ENCODE measurements around the gene TANK.
A peak's percentile ranks its signal among the peaks of the same experiment; 100 is the strongest.

TANK gene

DNA sequence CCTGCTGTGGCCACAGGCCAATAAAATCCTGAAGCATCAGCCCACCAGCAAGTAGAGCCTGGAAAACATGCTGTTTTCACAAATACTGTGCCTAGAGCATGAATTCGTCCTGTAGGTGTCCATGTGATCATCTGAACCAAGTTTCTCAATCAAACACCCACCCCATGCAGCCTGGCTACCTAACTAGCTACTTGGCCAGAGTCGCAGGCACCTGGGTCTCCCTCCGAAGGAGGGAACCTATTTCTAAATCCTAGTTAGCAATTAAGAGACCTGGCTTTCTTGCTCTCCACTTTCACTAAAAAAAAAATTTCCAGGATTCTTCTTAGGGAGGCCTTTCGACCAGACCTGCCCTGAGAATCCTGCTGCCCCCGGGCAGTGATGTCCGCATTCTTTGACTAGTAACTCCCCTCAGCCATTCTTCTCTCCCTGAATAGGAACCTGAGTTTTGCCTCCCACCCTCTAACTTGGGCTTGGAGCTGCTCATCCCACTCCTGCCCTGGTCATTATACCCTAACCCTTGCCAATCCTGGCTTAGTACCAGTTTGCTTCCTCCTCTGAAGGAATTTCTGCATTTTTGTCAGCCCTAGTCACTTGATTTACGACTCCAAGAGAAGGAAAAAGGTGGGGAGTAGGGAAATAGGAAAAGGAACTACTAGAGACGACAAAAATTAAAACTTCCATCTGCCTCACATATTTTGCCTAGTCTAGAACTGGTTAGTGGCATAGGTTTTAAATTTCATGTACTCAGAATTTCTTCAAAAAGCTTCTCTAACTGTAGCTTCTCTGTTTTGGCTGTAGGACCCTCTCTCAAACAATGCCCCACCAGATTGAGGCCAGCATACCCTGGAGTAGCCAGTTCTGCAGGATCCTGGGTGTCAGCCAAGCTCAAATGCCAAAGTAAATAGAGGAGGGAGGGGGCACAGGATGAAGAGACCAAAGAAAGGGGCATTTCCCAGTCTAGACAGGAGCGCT lies 25.4 kb upstream of the TANK start:
- Histone ChIP-seq H3K4me3 (ENCODE audit: low read length) (no peak overlapping the region), H3K36me3 (ENCODE audit: control insufficient read depth, insufficient read depth, low read length, severe bottlenecking) (no peaks in the 10 kb centered on the region), H3K4me1 (ENCODE audit: control insufficient read depth, insufficient read depth, low read length) (peaks cover 33% of the 10 kb centered on the region), H3K27me3 (replicated peaks; ENCODE audit: control insufficient read depth, insufficient read depth, low read length) (no peaks in the 10 kb centered on the region), H3K9me3 (ENCODE audit: control insufficient read depth, low read length) (no peaks in the 10 kb centered on the region), H3K9ac (ENCODE audit: low read length) (no peak overlapping the region)
- peak; percentile 41 for DNase-seq (ENCODE audit: low read depth)

DNA sequence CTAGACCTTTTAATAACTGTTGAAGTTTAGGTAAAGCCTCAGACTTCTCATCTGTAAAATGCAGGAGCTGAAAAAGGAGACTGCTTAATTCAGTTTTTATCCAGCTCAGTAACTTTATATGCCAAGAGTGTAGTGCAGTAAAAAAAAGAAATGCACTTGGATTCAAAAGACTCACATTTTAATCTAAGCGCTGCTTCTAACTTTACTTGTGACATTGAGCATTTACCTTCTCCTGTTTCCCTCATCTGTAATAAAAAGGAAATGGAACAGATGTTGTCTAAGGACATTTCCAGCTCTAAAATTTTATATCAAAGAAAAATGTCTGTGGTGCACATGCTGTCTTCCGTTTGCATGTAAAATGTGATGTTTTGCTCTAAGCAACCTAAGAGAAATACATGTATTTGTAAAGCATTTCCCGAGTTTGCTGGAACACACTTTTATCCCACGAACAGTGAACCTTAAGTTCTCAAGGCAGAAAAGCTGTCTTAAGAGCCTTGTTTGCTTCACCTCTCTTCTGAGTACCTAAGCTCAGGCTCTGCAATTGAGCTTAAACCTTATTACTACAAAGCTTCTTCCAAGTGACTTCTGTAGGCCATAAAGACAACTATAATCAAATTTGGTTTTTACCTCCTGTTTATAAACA lies 24.2 kb upstream of the TANK start:
- no peak for DNase-seq (ENCODE audit: low read depth)

DNA sequence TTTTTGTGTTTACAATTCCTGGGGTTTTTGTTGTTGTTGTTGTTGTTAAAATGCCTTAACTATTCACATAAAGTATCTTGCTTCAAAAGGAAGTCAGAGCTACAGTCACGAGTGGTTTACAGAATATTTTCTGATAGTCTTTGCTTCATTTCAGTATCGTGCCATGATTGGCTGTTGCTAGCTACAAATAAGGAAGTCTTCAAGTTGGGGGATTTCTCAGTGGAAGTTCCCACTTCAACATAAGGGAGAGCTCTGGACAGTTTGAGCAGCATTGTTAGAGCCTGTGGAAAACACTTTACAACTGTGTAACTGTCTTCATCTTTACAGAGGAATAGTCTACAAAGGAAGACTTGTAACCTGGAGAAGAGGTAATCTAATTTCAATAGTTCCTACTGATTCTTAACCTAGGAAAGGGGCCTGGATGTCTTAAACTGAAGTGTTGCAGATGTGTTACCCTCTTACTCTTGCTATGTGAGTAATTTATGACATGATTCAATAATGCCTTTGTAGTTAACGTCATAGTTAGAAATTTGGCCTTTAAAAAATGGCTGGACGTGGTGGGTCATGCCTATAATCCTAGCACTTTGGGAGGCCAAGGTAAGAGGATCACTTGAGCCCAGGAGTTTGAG lies 23.4 kb upstream of the TANK start:
- DNase-seq (ENCODE audit: low read depth): no peak
- H3K9me3 ChIP-seq (ENCODE audit: control insufficient read depth, low read length): no peaks in the 10 kb centered on the region
- peaks cover 33% of the 10 kb centered on the region for H3K4me1 ChIP-seq (ENCODE audit: control insufficient read depth, insufficient read depth, low read length)
- H3K9ac ChIP-seq (ENCODE audit: low read length): peak overlapping the region; percentile 48
- H3K27me3 ChIP-seq (replicated peaks; ENCODE audit: control insufficient read depth, insufficient read depth, low read length): no peaks in the 10 kb centered on the region
- H3K4me3 ChIP-seq (ENCODE audit: low read length): peak overlapping the region; percentile 71
- H3K36me3 ChIP-seq (ENCODE audit: control insufficient read depth, insufficient read depth, low read length, severe bottlenecking): no peaks in the 10 kb centered on the region

More for the DNA sequence above, 24.2 kb upstream of the TANK start:
- Histone ChIP-seq H3K4me3 (ENCODE audit: low read length) (peak overlapping the region; percentile 71), H3K36me3 (ENCODE audit: control insufficient read depth, insufficient read depth, low read length, severe bottlenecking) (no peaks in the 10 kb centered on the region), H3K9ac (ENCODE audit: low read length) (peak overlapping the region; percentile 26), H3K4me1 (ENCODE audit: control insufficient read depth, insufficient read depth, low read length) (peaks cover 33% of the 10 kb centered on the region), H3K27me3 (replicated peaks; ENCODE audit: control insufficient read depth, insufficient read depth, low read length) (no peaks in the 10 kb centered on the region), H3K9me3 (ENCODE audit: control insufficient read depth, low read length) (no peaks in the 10 kb centered on the region)

DNA sequence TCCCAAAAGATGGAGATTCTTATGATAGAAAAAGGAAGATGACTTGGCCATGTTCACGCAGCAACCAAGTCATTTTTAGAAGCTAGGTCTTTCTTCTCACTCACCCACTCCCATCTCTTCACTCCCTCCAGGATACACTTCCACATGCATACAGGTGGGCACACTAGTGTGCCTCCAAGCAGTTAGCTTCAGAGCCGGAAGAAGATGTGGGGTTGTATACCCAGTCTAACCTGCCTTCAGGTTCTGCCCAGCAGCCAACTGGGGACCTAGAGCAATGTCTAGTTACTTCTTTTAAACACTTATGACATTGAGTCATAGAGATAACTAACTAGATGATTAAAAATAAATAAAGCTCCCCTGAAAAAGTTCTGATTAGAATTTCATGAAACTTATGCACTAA lies 21.8 kb upstream of the TANK start:
- no peaks in the 10 kb centered on the region for H3K27me3 ChIP-seq (replicated peaks; ENCODE audit: control insufficient read depth, insufficient read depth, low read length)
- no peak overlapping the region for H3K9ac ChIP-seq (ENCODE audit: low read length)
- H3K4me3 ChIP-seq (ENCODE audit: low read length): no peak overlapping the region
- DNase-seq (ENCODE audit: low read depth): no peak
- no peaks in the 10 kb centered on the region for H3K36me3 ChIP-seq (ENCODE audit: control insufficient read depth, insufficient read depth, low read length, severe bottlenecking)
- peaks cover 33% of the 10 kb centered on the region for H3K4me1 ChIP-seq (ENCODE audit: control insufficient read depth, insufficient read depth, low read length)
- H3K9me3 ChIP-seq (ENCODE audit: control insufficient read depth, low read length): no peaks in the 10 kb centered on the region

DNA sequence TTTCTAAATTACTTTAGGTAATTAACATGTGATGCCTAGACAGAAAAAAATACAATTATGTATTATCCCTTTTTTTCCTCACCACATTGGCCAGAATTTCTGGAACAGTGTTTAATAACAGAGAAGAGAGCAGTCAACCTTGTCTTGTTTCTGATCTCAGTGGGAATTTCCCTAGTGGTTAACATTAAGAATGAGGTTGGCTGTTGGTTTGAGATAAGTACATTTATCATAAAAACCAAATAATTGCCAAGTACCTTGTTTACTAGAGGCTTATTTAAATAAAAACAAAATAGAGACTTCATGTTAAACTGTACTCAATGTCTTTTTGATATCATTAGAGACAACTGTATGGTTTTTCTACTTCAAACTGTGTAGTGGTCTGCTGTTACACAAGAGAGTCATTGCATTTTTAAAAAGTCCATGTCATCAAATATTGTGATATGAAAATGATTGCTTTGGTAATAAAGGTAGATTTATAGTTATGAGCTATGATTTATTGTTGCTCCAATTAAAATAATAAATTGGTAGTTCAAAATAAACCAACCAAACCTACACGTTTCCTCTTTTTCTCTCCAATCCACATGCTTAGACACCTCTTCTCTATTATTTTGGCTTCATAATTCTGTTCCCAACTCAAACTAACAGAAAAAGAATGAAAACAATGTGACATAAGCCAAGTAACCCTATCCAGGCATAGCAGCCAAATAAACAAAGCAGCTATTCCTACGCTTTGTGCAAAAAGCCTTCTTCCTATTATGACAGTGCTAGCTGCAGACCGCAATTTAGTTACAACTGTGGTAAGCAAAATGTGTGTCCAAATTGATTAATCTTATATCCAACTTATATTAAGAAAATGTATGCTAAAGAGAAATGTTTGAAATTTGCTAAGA lies 20.9 kb upstream of the TANK start:
- Histone ChIP-seq H3K9ac (ENCODE audit: low read length) (peak overlapping the region; percentile 50), H3K4me3 (ENCODE audit: low read length) (peak overlapping the region; percentile 66), H3K9me3 (ENCODE audit: control insufficient read depth, low read length) (no peaks in the 10 kb centered on the region), H3K4me1 (ENCODE audit: control insufficient read depth, insufficient read depth, low read length) (peaks cover 33% of the 10 kb centered on the region), H3K36me3 (ENCODE audit: control insufficient read depth, insufficient read depth, low read length, severe bottlenecking) (no peaks in the 10 kb centered on the region), H3K27me3 (replicated peaks; ENCODE audit: control insufficient read depth, insufficient read depth, low read length) (no peaks in the 10 kb centered on the region)
- DNase-seq (ENCODE audit: low read depth): peak; percentile 80

DNA sequence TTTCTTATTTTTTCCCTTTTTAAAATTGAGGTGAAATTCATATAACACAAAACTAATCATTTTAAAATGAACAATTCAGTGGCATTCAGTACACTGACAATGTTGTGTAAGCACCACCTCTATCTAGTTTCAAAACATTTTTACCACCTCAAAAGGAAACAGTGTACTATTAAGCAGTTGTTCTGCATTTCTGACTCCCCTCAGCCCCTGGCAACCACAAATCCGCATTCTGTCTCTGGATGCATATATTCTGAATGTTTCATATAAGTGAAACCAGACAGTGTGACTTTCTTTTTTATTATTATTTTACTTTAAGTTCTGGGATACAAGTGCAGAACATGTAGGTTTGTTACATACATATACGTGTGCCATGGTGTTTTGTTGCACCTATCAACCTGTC lies 19.2 kb upstream of the TANK start:
- Histone ChIP-seq H3K36me3 (ENCODE audit: control insufficient read depth, insufficient read depth, low read length, severe bottlenecking) (no peaks in the 10 kb centered on the region), H3K27me3 (replicated peaks; ENCODE audit: control insufficient read depth, insufficient read depth, low read length) (no peaks in the 10 kb centered on the region)
- DNase-seq (ENCODE audit: low read depth): no peak

DNA sequence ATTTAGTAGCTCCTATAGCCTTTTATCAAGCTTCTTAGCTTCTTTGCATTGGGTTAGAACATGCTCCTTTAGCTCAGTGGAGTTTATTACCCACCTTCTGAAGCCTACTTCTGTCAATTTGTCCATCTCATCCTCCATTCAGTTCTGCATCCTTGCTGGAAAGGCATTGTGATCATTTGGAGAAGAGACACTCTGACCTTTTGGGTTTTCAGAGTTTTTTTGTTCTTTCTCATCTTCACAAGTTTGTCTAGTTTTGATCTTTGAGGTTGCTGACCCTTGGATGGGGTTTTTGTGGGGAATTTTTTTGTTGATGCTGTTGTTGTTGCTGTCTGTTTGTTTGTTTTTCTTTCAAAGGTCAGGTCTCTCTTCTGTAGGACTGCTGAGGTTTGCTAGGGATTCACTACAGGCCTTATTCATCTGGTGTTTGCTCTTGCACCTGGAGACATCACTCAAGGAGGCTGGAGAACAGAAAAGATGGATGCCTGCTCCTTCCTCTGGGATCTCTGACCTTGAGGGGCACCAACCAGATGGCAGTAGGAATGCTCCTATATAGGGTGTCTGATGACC lies 13.9 kb upstream of the TANK start:
- peaks cover 33% of the 10 kb centered on the region for H3K9me3 ChIP-seq (ENCODE audit: control insufficient read depth, low read length)
- no peak for DNase-seq (ENCODE audit: low read depth)
- H3K9ac ChIP-seq (ENCODE audit: low read length): no peak overlapping the region
- H3K36me3 ChIP-seq (ENCODE audit: control insufficient read depth, insufficient read depth, low read length, severe bottlenecking): no peaks in the 10 kb centered on the region
- no peaks in the 10 kb centered on the region for H3K27me3 ChIP-seq (replicated peaks; ENCODE audit: control insufficient read depth, insufficient read depth, low read length)
- H3K4me3 ChIP-seq (ENCODE audit: low read length): no peak overlapping the region
- no peaks in the 10 kb centered on the region for H3K4me1 ChIP-seq (ENCODE audit: control insufficient read depth, insufficient read depth, low read length)

More for the DNA sequence above, 19.2 kb upstream of the TANK start:
- Histone ChIP-seq H3K9ac (ENCODE audit: low read length) (no peak overlapping the region), H3K4me1 (ENCODE audit: control insufficient read depth, insufficient read depth, low read length) (peaks cover 21% of the 10 kb centered on the region), H3K4me3 (ENCODE audit: low read length) (no peak overlapping the region), H3K9me3 (ENCODE audit: control insufficient read depth, low read length) (no peaks in the 10 kb centered on the region)

DNA sequence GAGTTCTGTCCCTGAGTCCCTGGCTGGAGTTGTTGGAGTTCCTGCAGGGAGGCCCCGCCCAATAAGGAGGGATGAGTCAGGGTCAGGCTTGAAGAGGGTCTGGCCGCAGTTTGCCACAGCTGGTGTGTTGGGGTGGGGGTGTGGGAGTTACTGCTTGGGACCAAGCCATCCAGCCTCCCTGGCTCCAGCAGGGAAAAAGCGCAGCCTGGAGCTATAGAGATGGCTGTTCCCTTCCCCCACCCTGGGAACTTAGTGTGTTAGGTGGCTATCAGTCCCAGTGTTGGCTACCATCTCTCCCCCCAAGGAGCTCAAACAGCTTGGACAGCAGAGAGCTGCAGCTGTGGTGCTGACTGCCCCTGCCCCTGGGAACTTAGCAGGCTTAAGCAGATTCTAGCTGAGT lies 13.2 kb upstream of the TANK start:
- peaks cover 40% of the 10 kb centered on the region for H3K9me3 ChIP-seq (ENCODE audit: control insufficient read depth, low read length)
- H3K9ac ChIP-seq (ENCODE audit: low read length): no peak overlapping the region

DNA sequence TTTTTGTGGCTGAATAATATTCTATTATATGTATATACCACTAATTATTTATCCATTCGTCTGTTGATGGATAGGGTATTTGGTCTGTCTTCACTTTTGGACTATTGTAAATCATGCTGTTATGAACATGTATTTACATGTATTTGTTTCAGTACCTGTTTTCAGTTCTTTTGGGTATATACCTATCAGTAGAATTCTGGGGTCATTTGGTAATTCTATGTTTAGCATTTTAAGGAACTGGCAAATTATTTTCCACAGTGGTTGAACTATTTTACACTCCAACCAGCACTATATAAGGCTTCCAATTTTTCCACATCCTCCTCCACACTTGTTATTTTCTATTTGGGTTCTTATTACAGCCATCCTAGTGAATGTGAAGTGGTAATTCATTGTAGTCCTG lies 12.4 kb upstream of the TANK start:
- peaks cover 49% of the 10 kb centered on the region for H3K9me3 ChIP-seq (ENCODE audit: control insufficient read depth, low read length)
- H3K4me3 ChIP-seq (ENCODE audit: low read length): no peak overlapping the region
- H3K9ac ChIP-seq (ENCODE audit: low read length): no peak overlapping the region
- H3K27me3 ChIP-seq (replicated peaks; ENCODE audit: control insufficient read depth, insufficient read depth, low read length): no peaks in the 10 kb centered on the region
- H3K4me1 ChIP-seq (ENCODE audit: control insufficient read depth, insufficient read depth, low read length): no peaks in the 10 kb centered on the region
- no peaks in the 10 kb centered on the region for H3K36me3 ChIP-seq (ENCODE audit: control insufficient read depth, insufficient read depth, low read length, severe bottlenecking)
- no peak for DNase-seq (ENCODE audit: low read depth)

More for the DNA sequence above, 13.2 kb upstream of the TANK start:
- DNase-seq (ENCODE audit: low read depth): no peak
- Histone ChIP-seq H3K4me3 (ENCODE audit: low read length) (no peak overlapping the region), H3K36me3 (ENCODE audit: control insufficient read depth, insufficient read depth, low read length, severe bottlenecking) (no peaks in the 10 kb centered on the region), H3K27me3 (replicated peaks; ENCODE audit: control insufficient read depth, insufficient read depth, low read length) (no peaks in the 10 kb centered on the region), H3K4me1 (ENCODE audit: control insufficient read depth, insufficient read depth, low read length) (no peaks in the 10 kb centered on the region)

DNA sequence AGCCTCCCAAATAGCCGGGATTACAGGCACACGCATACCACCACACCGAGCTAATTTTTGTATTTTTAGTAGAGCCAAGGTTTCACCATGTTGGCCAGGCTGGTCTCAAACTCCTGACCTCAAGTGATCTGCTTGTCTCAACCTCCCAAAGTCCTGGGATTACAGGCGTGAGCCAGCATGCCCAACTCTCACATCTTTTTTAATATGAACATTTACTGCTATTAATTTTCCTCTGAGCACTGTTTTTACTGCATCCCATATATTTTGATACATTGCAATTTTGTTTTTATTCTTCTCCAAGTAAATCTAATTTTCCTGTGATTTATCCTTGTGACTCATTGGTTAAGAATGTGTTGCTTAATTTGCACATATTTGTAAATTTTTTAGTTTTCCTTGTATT lies 9.5 kb upstream of the TANK start:
- Histone ChIP-seq H3K36me3 (ENCODE audit: control insufficient read depth, insufficient read depth, low read length, severe bottlenecking) (no peaks in the 10 kb centered on the region), H3K4me3 (ENCODE audit: low read length) (no peak overlapping the region), H3K9me3 (ENCODE audit: control insufficient read depth, low read length) (peaks cover 52% of the 10 kb centered on the region), H3K9ac (ENCODE audit: low read length) (no peak overlapping the region), H3K4me1 (ENCODE audit: control insufficient read depth, insufficient read depth, low read length) (no peaks in the 10 kb centered on the region), H3K27me3 (replicated peaks; ENCODE audit: control insufficient read depth, insufficient read depth, low read length) (no peaks in the 10 kb centered on the region)
- no peak for DNase-seq (ENCODE audit: low read depth)

All from adipocyte (in vitro differentiated cells).